Activated CD4-positive, alpha-beta T cell treated with anti-CD3 and anti-CD28 coated beads for 1 hour (primary cell): ENCODE results near the gene FXYD5.

ENCODE experiments used
- DNase-seq: peaks from one replicate; pipeline ENCODE4 v3.0.0-alpha.2; 2020

The FXYD5 gene

DNA sequence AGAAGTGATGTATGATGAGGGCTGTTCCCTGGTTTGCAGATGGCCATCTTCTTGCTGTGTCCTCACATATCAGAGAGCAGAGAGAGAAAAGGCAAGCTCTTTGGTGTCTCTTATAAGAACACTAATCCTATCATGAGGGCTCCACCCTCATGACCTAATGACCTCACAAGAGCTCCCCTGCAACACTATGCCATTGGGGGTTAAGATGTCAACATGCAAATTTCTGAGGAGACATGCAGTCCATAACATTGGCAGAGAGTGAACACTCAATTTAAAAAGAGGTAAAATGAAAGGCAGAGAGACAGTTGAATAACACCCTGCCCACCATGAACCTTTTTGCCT lies 63.1 kb downstream of the FXYD5 start:
- DNase-seq: no peak

DNA sequence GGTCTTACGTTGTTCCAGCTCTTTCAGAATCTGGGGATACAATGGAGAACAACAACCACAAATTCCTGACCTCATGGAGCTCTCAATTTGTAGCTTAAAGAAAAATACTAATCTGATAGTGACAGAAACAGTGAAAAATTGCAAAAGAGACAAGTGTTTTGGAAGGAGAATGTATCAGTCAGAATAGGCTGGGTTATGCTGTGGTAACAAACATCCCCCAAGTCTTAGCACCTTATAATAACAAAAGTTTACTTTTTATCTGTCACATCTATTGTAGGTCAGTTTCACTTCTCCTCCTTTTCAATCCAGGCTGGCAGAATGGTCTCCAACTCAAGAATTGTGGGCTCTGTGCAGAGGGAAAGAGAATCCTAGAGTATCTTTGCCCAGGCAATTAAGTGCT lies 64.5 kb downstream of the FXYD5 start:
- DNase-seq: no peak
